Measurements from ENCODE around the gene ZNF486.
"Not testable (repeated sequence)": the region's sequence is repeated elsewhere in the genome, so short reads cannot be mapped to it uniquely, and the experiment has no call there.

GRCh38 chr19:20248258-20248657 lies 81.2 kb downstream of the ZNF486 start:
- TF ChIP-seq CTCF (IDR thresholded peaks at IDR 0.05; ENCODE audit: low read length); EZH2 (IDR thresholded peaks at IDR 0.05; ENCODE audit: borderline replicate concordance, low read length): not testable (repeated sequence)
